ENCODE data around the gene KCNQ1OT1. TPM values are rescaled to one million over a fixed set of nuclear protein-coding genes. Genes with fewer than 3 reads are reported as not detected.

KCNQ1OT1 gene
- total and polyA plus RNA-seq, 2 of the 4 experiments (the other 2 are of a cell fraction): 0.14 to 2.0 TPM

DNA sequence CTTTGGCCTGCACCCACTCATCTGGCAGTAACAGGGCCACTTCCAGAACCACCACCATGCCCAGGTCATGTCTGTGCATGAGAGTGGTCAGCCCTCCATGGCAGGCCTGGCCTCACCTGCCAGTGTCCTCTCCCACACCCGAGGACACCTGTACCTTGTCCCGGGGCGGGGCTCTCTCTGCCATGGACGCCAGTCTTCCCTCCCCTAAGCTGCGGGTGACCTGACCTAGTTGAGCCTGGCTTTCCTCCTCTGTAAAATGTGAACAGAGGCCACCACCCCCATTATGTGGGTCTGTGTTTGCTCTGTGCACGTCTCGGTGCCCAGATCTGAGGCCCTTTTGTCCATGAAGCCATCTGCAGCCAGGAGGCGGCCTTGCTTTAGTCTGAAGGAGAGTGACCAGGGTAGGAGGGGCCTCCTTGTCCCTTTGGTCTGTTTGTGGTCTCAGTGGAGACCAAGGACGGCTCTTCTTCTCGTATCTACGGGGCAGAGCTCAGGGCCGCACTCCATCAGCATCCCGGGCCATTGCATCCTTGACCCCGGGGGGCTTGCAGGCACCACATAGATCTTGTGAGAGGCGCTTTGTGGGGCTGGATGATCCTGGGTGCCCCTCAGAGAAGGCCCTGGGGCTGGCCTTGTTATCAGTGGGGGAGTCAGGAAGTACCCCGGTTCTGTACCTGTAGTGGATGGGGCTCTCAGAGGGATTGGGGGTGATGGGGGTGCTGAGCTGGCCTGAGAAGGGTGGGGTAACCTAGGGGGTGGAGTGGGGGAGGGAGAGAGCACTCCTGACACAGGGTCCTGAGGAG lies 133.4 kb downstream of the KCNQ1OT1 start:
- POLR2A ChIA-PET (ENCODE audit: unreplicated experiment): no interaction called here
- H3K79me1 ChIP-seq (ENCODE audit: low read depth in 1 of 2, low read length in 2 of 2): no peaks in the 10 kb centered on the region
- H2BK5ac ChIP-seq (ENCODE audit: low read depth, low read length, poor library complexity, severe bottlenecking): no peak overlapping the region
- H3K9me1 ChIP-seq (ENCODE audit: insufficient read depth, low read length): no peaks in the 10 kb centered on the region
- H3K4me2 ChIP-seq (ENCODE audit: low read depth, low read length): no peak overlapping the region
- no peaks in the 10 kb centered on the region; the same call in 1 of the 2 replicates for H3K9me3 ChIP-seq (ENCODE audit: control insufficient read depth, insufficient read depth, low read length)
- no peak overlapping the region for H3K56ac ChIP-seq (ENCODE audit: extremely low read depth, insufficient read depth, low read length)
- no TSS peak for BruUV-seq (replicated peaks)
- no peak overlapping the region for H3K18ac ChIP-seq (ENCODE audit: low read depth, low read length)
- no peak overlapping the region for H2BK120ac ChIP-seq (ENCODE audit: low read depth, low read length)
- H3K27ac ChIP-seq (ENCODE audit: insufficient read depth, low read length): no peak overlapping the region
- H4K5ac ChIP-seq (ENCODE audit: low read depth, low read length): no peak overlapping the region
- no peak overlapping the region for H2AK5ac ChIP-seq (ENCODE audit: low read depth, low read length)
- no peak overlapping the region for H2AFZ ChIP-seq (replicated peaks; ENCODE audit: low read length, poor library complexity)
- intact Hi-C loops (cut with micrococcal nuclease) (no loop called here), dilution Hi-C loops (cut with HindIII; ENCODE audit: low sequenced_read_pairs, unreplicated experiment) (no loop called here), in situ Hi-C loops (cut with MboI; ENCODE audit: low sequenced_read_pairs) (no loop called here)
- no peaks in the 10 kb centered on the region for H3K36me3 ChIP-seq (ENCODE audit: control insufficient read depth, insufficient read depth, low read length)
- H3K9ac ChIP-seq (ENCODE audit: low read depth, low read length): no peak overlapping the region
- H4K8ac ChIP-seq (ENCODE audit: low read depth in 2 of 2, low read length in 2 of 2): no peak overlapping the region
- no peak overlapping the region for H3K23ac ChIP-seq (ENCODE audit: low read depth, low read length)
- peaks cover 19% of the 10 kb centered on the region for H3K27me3 ChIP-seq (ENCODE audit: control insufficient read depth, insufficient read depth, low read length)
- WGBS, 2 experiments (ENCODE audit: extremely low coverage in 2 of 2, insufficient read length in 1 of 2): 80% methylated on average over 10 of the region's 16 CpGs; no CpG with 5 or more reads in 1 of the 2 experiments
- no peak overlapping the region for H2BK15ac ChIP-seq (ENCODE audit: low read depth, low read length)
- H3K4me3 ChIP-seq (ENCODE audit: insufficient read depth, low read depth, low read length): no peak overlapping the region
- DNase-seq (no peak), ATAC-seq (ENCODE audit: low read depth) (no peak)
- CTCF ChIA-PET: no interaction called here
- no peak overlapping the region for H2BK20ac ChIP-seq (ENCODE audit: low read depth, low read length)
- H4K20me1 ChIP-seq (ENCODE audit: insufficient read depth, low read length): no peaks in the 10 kb centered on the region
- no peak overlapping the region for H3K4ac ChIP-seq (ENCODE audit: low read depth, low read length)
- H4K91ac ChIP-seq (ENCODE audit: insufficient read depth, low read depth, low read length): no peak overlapping the region
- H3K14ac ChIP-seq (replicated peaks; ENCODE audit: low read depth, low read length): no peak overlapping the region
- no peak overlapping the region for H2AK9ac ChIP-seq (replicated peaks; ENCODE audit: low read depth, low read length, poor library complexity)
- H3K4me1 ChIP-seq (ENCODE audit: control insufficient read depth, insufficient read depth, low read length): no peaks in the 10 kb centered on the region
- TF ChIP-seq MXI1 (IDR thresholded peaks at IDR 0.05; ENCODE audit: borderline replicate concordance, low read depth, low read length) (no peak), CEBPB (IDR thresholded peaks at IDR 0.05; ENCODE audit: low read depth, low read length) (no peak), SMC3 (IDR thresholded peaks at IDR 0.05; ENCODE audit: low read depth, low read length) (no peak), RAD21 (IDR thresholded peaks at IDR 0.05; ENCODE audit: low read length) (no peak), BHLHE40 (IDR thresholded peaks at IDR 0.05; ENCODE audit: low read depth, low read length) (no peak), RCOR1 (IDR thresholded peaks at IDR 0.05; ENCODE audit: insufficient replicate concordance, low read length) (no peak), FOS (IDR thresholded peaks at IDR 0.05; ENCODE audit: low read depth, low read length) (no peak), RFX5 (IDR thresholded peaks at IDR 0.05; ENCODE audit: low read depth, low read length) (no peak), MAFK (IDR thresholded peaks at IDR 0.05; ENCODE audit: low read depth, low read length) (no peak), MAZ (IDR thresholded peaks at IDR 0.05; ENCODE audit: borderline replicate concordance, low read depth, low read length) (no peak), POLR2A (IDR thresholded peaks at IDR 0.05; ENCODE audit: low read depth, low read length) (no peak)
- TF ChIP-seq, protein P1, sequence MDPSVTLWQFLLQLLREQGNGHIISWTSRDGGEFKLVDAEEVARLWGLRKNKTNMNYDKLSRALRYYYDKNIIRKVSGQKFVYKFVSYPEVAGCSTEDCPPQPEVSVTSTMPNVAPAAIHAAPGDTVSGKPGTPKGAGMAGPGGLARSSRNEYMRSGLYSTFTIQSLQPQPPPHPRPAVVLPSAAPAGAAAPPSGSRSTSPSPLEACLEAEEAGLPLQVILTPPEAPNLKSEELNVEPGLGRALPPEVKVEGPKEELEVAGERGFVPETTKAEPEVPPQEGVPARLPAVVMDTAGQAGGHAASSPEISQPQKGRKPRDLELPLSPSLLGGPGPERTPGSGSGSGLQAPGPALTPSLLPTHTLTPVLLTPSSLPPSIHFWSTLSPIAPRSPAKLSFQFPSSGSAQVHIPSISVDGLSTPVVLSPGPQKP (IDR thresholded peaks at IDR 0.05; ENCODE audit: borderline replicate concordance, low read depth, low read length): no peak
- TF ChIP-seq, protein P2, sequence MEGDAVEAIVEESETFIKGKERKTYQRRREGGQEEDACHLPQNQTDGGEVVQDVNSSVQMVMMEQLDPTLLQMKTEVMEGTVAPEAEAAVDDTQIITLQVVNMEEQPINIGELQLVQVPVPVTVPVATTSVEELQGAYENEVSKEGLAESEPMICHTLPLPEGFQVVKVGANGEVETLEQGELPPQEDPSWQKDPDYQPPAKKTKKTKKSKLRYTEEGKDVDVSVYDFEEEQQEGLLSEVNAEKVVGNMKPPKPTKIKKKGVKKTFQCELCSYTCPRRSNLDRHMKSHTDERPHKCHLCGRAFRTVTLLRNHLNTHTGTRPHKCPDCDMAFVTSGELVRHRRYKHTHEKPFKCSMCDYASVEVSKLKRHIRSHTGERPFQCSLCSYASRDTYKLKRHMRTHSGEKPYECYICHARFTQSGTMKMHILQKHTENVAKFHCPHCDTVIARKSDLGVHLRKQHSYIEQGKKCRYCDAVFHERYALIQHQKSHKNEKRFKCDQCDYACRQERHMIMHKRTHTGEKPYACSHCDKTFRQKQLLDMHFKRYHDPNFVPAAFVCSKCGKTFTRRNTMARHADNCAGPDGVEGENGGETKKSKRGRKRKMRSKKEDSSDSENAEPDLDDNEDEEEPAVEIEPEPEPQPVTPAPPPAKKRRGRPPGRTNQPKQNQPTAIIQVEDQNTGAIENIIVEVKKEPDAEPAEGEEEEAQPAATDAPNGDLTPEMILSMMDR (conservative IDR thresholded peaks at IDR 0.05; ENCODE audit: low read depth, low read length): no peak
- TF ChIP-seq, protein P3, sequence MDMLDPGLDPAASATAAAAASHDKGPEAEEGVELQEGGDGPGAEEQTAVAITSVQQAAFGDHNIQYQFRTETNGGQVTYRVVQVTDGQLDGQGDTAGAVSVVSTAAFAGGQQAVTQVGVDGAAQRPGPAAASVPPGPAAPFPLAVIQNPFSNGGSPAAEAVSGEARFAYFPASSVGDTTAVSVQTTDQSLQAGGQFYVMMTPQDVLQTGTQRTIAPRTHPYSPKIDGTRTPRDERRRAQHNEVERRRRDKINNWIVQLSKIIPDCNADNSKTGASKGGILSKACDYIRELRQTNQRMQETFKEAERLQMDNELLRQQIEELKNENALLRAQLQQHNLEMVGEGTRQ (IDR thresholded peaks at IDR 0.05; ENCODE audit: low read depth, low read length): no peak
